H1 (cell line): ENCODE results near the gene TWNK. TPM values are rescaled to one million over a fixed set of nuclear protein-coding genes. Genes with fewer than 3 reads are reported as not detected.

Experiments
- CHD7 ChIP-seq: fragments of 300-600 bp; sonication (generic); IDR thresholded peaks from 2 replicates; pipeline ENCODE4 v1.7.1; 2012; ENCODE audit warnings: low read length, moderate library complexity, mild to moderate bottlenecking, inconsistent platforms; ENCODE audit not compliant: insufficient replicate concordance
- CTBP2 ChIP-seq: IDR thresholded peaks from 2 replicates; pipeline ENCODE4 v1.7.0; 2011; ENCODE audit warnings: borderline replicate concordance, mild to moderate bottlenecking, moderate library complexity, mixed read lengths, low read length; ENCODE audit not compliant: insufficient read depth, insufficient read length
- EP300 ChIP-seq, 2 experiments: IDR thresholded peaks; 1 replicate in 1 of 2; 2 replicates in 1 of 2; pipeline ENCODE4 v1.6.1; 2011 to 2012; ENCODE audit warnings: low read depth in 2 of 2, low read length in 2 of 2, mild to moderate bottlenecking in 2 of 2, borderline replicate concordance in 1 of 2, inconsistent platforms in 1 of 2, moderate library complexity in 1 of 2
- HDAC6 ChIP-seq: IDR thresholded peaks from one replicate; pipeline ENCODE4 v1.7.1; 2012; ENCODE audit warnings: low read depth, mild to moderate bottlenecking, inconsistent platforms, low read length, moderate library complexity
- POLR2AphosphoS5 ChIP-seq: IDR thresholded peaks from 2 replicates; pipeline ENCODE4 v1.6.1; 2011; ENCODE audit warnings: low read depth, low read length
- SP1 ChIP-seq: IDR thresholded peaks from 2 replicates; pipeline ENCODE4 v1.6.1; 2011; ENCODE audit warnings: low read depth, low read length
- polyA plus RNA-seq, 7 experiments: library from polyadenylated mRNA; depleted of rRNA in 3 of 7; stranded (reverse) in 5 of 7; unstranded in 2 of 7; fragments of >200 nt in 5 of 7; fragments of 200-250 nt in 2 of 7; gene quantifications; 1 replicate in 5 of 7; 2 replicates in 1 of 7; 4 replicates in 1 of 7; pipeline versions ENCODE4 v1.2.1 to v1.2.3, GENCODE V29; 2011 to 2013; ENCODE audit warnings: missing spikeins in 2 of 7, mixed read lengths in 2 of 7
- total RNA-seq: library from RNA; stranded (reverse); fragmentation: NEBNext Ultra II Directional; extraction: Animal tissue kit (Norgen Biotek cat#: 25700); gene quantifications from 2 replicates; pipeline ENCODE4 v1.2.1, GENCODE V29; 2021

Gene TWNK
- total and polyA plus RNA-seq, 2 of the 8 experiments (the other 6 are each of a cell fraction or from before 2014, with no cell fraction given): 15.4 to 32.5 TPM

GRCh38 chr10:101013365-101013825, 26.1 kb downstream of the TWNK start (continued):
- no peak for TF ChIP-seq CHD7
- TF ChIP-seq CTBP2: no peak
- no peak for TF ChIP-seq SP1
- TF ChIP-seq POLR2AphosphoS5: no peak
- no peak for TF ChIP-seq HDAC6
- no peak for TF ChIP-seq EP300 (IDR thresholded peaks at IDR 0.05; ENCODE audit: borderline replicate concordance in 1 of 2, low read depth in 2 of 2, low read length in 2 of 2)
